Neuron (in vitro differentiated cells): ENCODE results near the gene DPH1.

ENCODE experiments used
- H2AFZ ChIP-seq: one replicate; pipeline ENCODE4 v1.6.1; 2013; ENCODE audit warnings: low read depth, mild to moderate bottlenecking, inconsistent platforms, low read length, moderate library complexity
- H3K27me3 ChIP-seq: one replicate; pipeline ENCODE4 v1.6.1; 2013; ENCODE audit warnings: low read length; ENCODE audit not compliant: insufficient read depth
- H3K36me3 ChIP-seq: one replicate; pipeline ENCODE4 v1.6.1; 2013; ENCODE audit warnings: low read length; ENCODE audit not compliant: insufficient read depth
- H3K4me1 ChIP-seq: one replicate; pipeline ENCODE4 v1.6.1; 2013; ENCODE audit warnings: low read length; ENCODE audit not compliant: insufficient read depth
- H3K4me3 ChIP-seq: 2 replicates; pipeline ENCODE4 v1.5.1; 2013; ENCODE audit warnings: mild to moderate bottlenecking, low read length, moderate library complexity
- H3K9me3 ChIP-seq: one replicate; pipeline ENCODE4 v1.6.1; 2013; ENCODE audit warnings: low read length

The DPH1 gene

DNA sequence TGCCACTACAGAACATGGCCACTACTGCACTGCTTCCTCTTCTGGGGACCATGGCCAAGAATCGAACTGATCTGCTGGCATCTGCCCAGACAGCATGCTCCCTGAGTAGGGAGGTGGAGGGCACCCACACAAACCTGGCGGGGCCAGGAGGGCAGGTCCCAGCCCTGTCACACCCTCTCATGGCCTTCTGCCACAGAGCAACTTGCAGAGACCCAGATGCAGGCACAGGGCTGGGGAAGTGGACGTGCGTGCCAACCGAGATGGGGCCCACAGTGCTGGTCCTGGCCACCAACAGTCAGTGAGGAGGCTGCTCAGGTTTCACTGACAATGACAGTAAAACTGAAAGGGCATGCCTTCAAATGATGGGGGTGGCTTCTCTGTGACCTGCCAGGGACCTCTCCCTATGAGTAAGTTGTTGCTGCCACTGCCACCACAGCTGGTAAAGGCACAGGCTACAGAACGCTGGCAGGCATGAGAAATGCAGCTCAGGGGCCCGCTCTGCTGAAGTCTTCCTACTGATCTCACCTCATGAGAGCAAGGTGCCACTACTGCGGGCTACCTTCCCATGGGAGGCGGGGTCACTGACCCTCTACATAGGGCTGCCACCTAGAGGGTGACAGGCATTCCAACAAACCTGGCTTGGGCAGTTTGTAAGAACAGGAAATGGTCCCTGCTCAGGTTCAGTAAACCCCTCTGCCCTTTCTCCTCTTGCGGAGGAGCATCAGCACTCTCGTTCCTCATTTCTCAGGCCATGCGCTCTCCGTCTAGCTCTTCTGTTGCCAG lies 40.5 kb downstream of the DPH1 start:
- H3K27me3 ChIP-seq: no peaks in the 10 kb centered on the region
- no peak overlapping the region for H2AFZ ChIP-seq
- H3K4me1 ChIP-seq: no peaks in the 10 kb centered on the region
- H3K36me3 ChIP-seq: peaks cover 72% of the 10 kb centered on the region
- H3K4me3 ChIP-seq: no peak overlapping the region
- no peaks in the 10 kb centered on the region for H3K9me3 ChIP-seq

DNA sequence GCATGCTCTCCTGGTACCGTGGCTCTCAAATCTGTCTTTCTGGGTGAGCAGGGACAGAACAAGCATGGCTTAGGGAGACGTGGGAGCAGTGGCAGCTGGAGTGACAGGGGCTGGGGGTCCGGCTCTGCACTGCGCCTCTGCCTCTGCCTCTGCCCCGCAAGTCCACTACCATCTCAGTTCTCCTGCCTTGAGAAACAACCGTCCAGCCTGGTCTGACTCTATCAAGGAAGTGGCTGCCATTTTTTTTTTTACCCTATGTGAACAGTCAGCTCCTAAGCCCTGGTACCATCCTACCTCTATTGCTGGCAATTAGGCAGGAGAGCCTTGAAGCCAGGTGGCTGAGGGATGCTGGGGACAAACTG lies 41.1 kb downstream of the DPH1 start:
- H3K36me3 ChIP-seq: peaks cover 71% of the 10 kb centered on the region
- H3K4me1 ChIP-seq: no peaks in the 10 kb centered on the region
- H3K27me3 ChIP-seq: no peaks in the 10 kb centered on the region
- H2AFZ ChIP-seq: no peak overlapping the region
- H3K4me3 ChIP-seq: no peak overlapping the region
- H3K9me3 ChIP-seq: no peaks in the 10 kb centered on the region

DNA sequence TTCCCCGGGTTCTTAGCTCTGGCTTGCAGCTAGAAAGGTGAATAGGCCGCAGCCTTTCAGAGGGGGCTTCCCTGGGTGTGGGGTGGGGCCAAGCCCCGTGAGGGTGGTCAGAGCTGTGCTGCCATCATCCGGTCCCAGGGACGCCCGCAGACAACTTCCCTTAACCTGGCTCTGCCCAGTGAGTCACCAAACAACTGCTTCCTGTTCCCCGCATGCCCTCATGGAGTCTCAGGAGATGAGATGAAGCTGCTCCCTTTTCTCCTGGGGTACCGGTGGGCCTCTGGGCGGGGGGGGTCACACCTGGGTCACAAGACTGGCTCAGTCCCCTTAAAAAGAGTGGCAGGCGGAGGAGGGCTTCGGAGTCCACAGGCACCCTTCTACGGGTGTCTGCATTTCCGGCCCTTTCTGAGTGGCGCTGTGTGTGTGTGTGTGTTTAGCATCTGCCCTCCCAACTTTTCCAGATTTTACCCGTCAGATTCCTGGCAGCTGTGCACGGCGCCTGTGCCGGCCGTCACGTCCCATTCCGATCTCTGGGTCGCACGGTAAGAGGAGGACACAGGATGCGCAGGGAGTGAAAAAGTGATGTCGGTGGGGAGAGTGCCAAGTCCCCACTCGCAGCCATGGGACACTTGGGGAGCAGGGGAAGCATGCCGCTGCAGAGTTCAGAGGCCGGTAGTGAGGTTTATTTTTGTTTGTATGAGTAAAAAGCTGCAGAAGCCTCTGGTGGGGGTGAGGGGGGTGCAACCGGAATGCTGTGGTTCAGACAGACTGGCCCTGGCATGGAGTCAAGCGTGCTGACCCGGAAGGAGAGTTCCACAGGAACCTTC lies 41.7 kb downstream of the DPH1 start:
- no peak overlapping the region for H2AFZ ChIP-seq
- H3K27me3 ChIP-seq: no peaks in the 10 kb centered on the region
- H3K36me3 ChIP-seq: peaks cover 67% of the 10 kb centered on the region
- H3K4me1 ChIP-seq: no peaks in the 10 kb centered on the region
- H3K4me3 ChIP-seq: no peak overlapping the region
- no peaks in the 10 kb centered on the region for H3K9me3 ChIP-seq

DNA sequence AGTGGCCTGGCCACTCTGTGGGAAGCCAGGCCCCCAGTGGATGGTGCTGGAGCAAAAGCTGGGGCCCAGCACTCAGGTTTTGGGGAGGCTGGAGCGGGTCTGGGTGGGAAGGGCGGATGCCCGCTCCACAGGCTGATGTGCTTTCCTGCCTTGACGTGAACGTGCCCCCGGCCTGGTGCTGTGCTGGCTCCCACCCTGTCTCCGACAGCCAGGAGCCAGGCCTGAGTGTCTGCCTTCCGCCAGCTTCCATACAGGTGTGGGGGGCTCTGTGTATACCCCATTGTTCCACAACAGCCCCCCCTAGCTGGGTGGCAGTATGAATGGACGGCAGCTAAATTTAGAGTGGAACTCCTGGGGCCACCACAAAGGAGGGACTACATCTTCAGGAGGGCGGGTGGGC lies 45.0 kb downstream of the DPH1 start:
- no peaks in the 10 kb centered on the region for H3K27me3 ChIP-seq
- no peaks in the 10 kb centered on the region for H3K4me1 ChIP-seq
- no peaks in the 10 kb centered on the region for H3K9me3 ChIP-seq
- H3K4me3 ChIP-seq: no peak overlapping the region
- H3K36me3 ChIP-seq: peaks cover 58% of the 10 kb centered on the region
- no peak overlapping the region for H2AFZ ChIP-seq

DNA sequence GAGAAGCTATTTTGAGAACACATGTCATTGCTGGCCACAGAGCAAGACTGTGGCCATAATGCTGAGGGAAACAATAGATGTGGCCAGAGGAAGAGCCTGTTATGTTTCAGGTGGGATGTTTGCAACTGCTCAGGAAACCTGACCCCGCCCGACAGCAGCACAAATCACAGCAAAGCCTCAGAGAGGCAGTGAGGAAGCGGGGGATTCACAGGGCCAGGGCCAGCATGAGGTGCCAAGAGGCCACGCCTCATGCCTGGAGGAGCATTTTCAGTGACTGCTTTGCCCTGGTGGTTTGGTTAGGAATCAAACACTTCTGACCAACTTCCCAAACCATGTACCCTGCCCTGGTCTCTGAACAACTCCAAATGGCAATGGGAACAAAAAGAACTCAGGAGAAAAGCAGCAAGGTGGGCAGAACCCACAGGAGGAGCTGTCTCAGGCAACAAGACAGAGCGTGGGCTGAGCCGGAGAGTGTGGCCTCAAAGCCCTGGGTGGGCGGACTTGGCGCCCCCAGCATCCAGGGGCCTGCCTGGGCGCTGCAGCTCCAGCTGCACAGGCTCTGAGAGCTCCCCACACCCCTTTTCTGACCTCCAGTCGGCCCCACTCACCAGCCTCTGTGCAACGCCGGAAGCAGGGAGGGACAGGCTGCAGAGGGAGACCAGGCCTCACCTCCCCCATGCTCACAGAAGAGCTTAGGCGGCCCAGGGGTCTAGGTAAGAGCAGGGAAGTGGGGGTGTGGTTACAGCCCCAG lies 45.6 kb downstream of the DPH1 start:
- no peak overlapping the region for H3K4me3 ChIP-seq
- H3K4me1 ChIP-seq: no peaks in the 10 kb centered on the region
- H2AFZ ChIP-seq: no peak overlapping the region
- H3K27me3 ChIP-seq: no peaks in the 10 kb centered on the region
- H3K9me3 ChIP-seq: no peaks in the 10 kb centered on the region
- peaks cover 52% of the 10 kb centered on the region for H3K36me3 ChIP-seq

DNA sequence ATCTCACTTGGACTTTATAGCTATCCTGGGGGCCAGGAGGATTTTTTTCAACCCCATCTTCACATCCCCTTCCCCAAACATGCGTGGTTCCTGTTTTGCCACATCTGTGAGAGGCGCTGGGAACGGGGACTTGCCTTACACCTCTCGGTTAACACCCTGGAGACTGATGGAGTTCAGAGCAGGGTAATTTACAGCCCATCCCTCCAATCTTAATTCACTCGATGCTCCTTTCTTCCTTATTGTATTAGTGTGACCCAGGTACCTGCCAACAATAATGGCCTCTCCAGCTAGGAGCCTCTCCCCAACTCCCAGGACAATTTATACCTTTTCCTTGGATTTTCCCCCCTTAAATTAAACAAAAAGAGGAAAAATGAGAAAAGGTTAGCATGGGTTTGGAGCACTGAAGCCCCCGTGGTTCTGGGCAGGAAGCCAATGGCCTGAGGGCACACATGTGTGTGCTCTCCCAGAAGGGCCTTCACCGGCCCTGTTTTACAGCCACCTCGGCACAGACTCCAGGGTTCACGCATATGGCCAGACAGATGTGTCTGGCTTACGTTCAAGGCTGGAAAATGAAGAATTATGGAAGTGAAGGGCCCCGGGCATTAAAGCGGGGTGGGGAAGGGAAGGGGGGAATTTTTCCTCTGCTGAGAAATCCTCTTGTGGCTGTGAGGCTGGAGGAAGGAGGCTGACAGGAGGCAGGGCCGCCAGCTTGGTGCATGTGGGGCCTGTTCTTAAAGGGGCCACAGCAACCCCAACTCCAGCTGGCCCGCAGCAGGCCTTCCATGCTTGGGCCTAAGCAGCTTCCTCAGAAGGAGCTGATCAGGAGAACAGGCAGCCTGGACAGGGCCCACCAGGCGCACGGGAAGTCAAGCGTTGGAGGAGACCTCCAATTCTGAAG lies 46.4 kb downstream of the DPH1 start:
- no peak overlapping the region for H3K4me3 ChIP-seq
- H3K9me3 ChIP-seq: no peaks in the 10 kb centered on the region
- no peaks in the 10 kb centered on the region for H3K4me1 ChIP-seq
- no peak overlapping the region for H2AFZ ChIP-seq
- no peaks in the 10 kb centered on the region for H3K27me3 ChIP-seq
- peaks cover 52% of the 10 kb centered on the region for H3K36me3 ChIP-seq

DNA sequence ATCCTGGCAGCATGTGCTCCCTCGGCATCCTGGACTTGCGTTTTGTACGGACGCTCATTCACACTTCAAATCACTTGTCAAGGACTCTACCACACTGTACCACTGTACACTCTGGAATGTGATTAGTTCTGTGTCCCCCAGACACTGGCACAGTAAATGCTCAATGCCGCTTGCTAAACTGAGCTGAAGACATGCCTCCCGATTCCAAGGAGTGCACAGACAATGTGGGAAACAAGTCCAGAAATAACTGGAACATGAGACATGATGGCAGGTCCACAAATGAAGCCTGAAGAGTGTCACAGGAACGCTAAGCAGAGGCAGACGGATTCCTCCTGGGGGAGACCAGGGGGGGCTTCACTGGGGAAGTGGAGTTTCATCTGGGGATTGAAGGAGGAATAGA lies 47.1 kb downstream of the DPH1 start:
- Histone ChIP-seq H2AFZ (no peak overlapping the region), H3K36me3 (peaks cover 58% of the 10 kb centered on the region), H3K4me3 (no peak overlapping the region), H3K4me1 (no peaks in the 10 kb centered on the region), H3K9me3 (no peaks in the 10 kb centered on the region), H3K27me3 (no peaks in the 10 kb centered on the region)

DNA sequence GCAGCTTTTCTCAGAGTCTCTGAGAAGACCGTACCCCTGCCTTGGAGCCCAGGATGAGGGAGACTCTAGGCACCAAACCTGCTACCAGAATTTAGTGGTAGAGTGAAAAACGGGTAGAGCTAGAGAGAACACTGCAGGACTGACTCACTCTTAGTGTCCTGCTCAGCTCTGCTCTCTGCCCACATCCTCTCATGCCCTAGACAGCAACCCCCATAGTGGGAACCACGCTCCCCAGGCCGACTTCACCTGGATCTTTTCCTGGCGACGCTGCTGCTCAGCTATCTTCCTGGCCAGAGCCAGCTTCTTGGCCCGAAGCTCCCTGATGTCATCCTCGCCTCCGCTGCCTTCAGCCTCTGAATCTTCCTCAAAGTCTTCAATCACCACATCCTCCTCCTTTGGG lies 51.6 kb downstream of the DPH1 start:
- Histone ChIP-seq H3K9me3 (no peaks in the 10 kb centered on the region), H3K27me3 (no peaks in the 10 kb centered on the region), H3K4me3 (no peak overlapping the region), H3K36me3 (peaks cover 56% of the 10 kb centered on the region), H2AFZ (no peak overlapping the region), H3K4me1 (no peaks in the 10 kb centered on the region)

DNA sequence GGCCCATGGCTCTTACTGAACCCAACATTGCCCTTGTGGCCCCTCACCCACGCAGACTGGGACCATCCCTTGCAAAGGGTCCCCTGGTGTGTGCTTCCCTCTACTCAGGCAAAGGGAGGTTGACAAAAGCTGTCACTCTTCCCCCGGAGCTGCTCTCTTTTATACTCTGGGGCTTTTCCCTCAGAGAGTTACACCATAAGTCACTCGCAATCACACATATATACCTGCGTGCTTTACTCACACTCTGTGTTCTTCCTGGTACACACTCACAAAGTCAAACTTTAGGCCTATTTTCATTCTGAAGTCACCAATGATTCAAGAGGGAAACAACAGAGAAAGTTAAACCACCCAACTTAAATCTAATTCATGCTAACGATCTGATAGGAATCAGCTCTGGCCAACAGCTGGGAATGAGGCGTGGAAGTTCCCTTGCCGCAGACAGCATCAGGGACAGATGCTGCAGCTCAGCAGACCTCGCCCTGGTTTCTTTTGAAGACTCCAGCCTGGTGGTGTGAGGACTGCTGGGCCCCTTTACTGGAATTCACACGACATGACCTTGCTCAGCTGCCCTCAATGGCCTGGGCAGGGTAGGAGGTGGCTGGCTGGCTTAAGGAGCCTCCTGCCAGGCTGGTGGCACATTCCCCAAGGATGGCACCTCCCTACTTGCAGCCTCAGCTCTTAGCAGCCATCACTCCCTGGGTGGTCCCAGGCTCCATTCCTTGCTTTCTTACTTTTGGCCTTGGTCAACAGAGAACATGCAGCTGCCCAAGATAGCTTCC lies 52.2 kb downstream of the DPH1 start:
- Histone ChIP-seq H3K4me3 (no peak overlapping the region), H2AFZ (no peak overlapping the region), H3K27me3 (no peaks in the 10 kb centered on the region), H3K4me1 (no peaks in the 10 kb centered on the region), H3K36me3 (peaks cover 50% of the 10 kb centered on the region), H3K9me3 (no peaks in the 10 kb centered on the region)

DNA sequence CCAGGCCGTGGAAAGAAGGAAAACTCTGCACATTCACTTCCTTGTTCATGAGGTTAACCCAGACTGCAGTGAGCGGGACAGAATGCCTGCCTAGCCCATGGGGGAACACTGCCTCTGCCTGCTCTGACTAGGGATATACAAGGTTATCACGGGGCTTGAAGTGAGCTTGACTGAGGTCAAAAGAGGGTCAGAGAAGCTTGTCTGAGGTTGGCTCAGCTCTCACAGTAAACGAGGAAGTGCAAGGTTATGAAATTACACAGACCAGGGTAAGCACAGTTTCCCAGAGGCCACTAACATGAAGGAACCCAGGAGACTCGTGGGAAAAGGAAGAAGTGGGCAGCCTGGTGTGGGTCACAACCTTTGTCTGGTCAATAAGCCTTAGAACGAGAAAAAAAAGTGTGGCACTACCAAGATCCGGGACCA lies 53.7 kb downstream of the DPH1 start:
- Histone ChIP-seq H3K4me1 (no peaks in the 10 kb centered on the region), H2AFZ (no peak overlapping the region), H3K36me3 (peaks cover 41% of the 10 kb centered on the region), H3K4me3 (no peak overlapping the region), H3K9me3 (no peaks in the 10 kb centered on the region), H3K27me3 (no peaks in the 10 kb centered on the region)

DNA sequence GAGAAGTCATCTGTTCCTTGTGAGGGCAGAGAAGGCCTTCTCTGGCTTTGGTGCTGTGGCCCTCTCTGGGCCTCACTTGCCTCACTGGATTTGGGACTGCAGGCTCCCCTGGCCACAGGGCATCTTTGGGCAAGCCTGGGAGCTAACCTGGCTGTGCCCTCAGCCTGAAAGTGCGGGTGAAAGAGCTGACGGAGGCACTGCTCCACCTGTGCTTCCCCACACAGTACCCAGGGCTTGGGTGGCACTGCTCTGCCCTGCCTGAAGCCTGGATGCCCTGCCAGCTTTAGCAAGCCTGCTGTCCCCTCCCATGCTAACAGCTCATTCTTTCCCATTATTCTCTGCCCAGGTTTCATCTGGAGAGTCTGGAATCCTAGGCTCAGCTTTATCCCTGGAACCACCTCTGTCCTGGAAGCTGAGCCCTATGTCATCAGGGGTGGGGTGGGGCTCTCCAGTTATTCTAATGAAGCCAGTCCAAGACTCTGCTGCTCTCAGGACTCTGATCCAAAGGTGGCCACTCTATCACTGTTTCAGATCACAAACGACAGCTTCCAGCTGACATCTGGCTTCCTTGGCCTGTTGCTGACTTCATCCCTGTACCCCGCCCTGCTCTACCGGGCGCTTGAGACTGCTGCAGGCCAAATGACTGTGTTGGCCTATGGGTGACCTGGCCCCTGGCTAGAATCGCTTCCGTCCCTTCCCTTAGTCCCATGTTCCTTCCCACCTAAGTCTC lies 54.2 kb downstream of the DPH1 start:
- no peak overlapping the region for H2AFZ ChIP-seq
- no peak overlapping the region for H3K4me3 ChIP-seq
- peaks cover 40% of the 10 kb centered on the region for H3K36me3 ChIP-seq
- no peaks in the 10 kb centered on the region for H3K27me3 ChIP-seq
- no peaks in the 10 kb centered on the region for H3K4me1 ChIP-seq
- H3K9me3 ChIP-seq: no peaks in the 10 kb centered on the region
